Embryonic facial prominence (tissue), 1 donor: Measurements from ENCODE around the gene PTPRT.
A peak's percentile ranks its signal among the peaks of the same experiment; 100 is the strongest.

Source experiments
- DNase-seq: peaks from one replicate; pipeline ENCODE4 v3.0.0-alpha.2; 2016; ENCODE audit errors: extremely low spot score

Gene PTPRT

DNA sequence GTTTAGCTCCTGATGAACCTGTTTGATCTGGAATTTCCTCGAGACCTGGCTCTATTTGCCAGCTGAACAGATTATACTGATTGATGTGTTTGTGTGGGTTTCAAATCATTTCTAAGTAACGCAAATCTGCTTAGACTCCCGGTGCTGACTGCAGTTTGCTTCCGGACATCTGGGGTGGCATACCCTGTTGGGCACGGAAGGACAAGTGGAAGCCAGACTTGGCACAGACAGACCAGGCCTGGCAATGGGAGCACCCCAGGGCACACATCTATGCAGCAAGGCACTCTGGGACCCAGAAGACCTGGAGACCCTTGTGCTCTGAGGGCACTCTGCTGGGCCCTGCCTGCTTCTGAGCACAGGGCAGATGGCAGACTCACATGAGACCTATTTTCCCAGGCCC lies 1137.8 kb downstream of the PTPRT start:
- no peak for DNase-seq

DNA sequence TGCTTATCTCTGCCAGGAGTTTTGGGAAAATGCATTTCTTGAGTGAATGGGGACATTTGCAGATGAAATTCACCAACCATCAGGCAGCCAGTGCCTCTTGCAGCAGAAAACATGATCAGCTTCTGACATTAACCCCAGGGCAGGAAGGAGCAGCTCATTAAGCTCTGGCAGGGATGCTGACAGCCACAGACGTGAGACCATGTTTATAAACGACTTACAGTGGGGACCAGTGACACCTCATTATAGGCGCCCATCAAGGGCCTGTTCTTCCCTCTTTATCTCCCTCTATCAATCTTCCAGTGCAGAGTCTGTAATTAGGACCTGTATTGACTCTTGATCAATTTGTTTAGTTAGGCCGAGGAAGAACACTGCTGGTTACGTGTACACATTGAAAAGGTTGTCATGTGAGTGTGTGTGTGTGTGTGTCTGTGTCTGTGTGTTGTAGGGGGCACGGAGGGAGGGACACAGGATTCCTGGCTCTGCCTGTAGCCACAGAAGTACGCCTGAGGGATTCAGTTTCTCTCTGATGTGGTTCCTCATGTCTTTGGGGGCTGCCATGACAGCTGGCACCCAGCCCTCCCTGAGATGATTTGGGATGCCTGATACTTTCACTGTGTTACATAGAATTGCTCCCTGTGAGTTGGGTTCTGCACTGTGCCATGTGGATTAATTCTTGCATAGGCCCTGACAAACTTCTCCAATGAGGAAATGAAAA lies 1143.2 kb downstream of the PTPRT start:
- DNase-seq, result no peak

DNA sequence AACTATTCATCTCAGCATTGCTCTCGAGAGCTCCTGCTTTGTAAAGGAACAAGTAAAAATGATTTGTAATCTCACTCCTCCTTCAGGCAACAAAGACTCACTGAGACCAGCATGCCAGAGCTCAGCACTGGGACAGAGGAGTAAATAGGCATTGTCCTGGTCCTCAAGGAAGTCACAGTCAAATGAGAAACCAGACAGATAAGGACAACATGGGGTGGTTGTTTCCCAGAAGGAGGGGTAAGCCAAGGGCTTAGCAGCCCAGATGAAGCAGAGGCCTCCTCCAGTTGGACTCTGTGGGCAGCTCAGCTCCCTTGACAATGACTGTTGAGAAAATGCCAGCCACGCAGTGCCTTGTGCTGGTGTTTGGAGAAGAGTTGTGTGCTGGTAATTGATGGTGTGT lies 1145.8 kb downstream of the PTPRT start:
- DNase-seq, result no peak

DNA sequence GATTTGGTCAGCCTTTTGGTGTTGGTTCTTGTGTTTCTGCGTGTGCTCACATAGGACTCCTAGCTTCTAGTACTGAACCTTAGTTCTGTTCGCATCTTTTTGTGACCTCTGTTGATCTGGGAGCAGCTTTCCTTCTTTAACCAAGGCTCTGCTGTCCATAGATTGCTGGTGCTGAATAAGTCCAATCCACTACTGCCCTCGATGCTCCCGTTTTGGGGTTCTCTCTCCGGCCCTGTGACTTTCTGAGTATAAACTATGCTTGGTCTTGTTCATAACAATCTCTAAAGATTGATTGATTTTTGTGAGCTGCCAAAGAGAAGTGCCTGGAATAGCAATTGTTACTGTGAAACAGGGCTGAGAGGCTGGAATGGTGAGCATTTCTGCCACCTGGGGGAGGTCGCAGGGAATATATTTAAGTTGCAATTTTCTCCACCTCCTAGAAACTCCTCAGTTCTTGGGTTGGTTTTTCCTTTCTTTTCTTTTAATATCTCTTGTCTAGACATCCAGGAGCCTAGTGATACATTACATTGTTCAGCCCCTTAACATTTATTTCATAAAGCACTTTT lies 1148.6 kb downstream of the PTPRT start:
- DNase-seq, result no peak

DNA sequence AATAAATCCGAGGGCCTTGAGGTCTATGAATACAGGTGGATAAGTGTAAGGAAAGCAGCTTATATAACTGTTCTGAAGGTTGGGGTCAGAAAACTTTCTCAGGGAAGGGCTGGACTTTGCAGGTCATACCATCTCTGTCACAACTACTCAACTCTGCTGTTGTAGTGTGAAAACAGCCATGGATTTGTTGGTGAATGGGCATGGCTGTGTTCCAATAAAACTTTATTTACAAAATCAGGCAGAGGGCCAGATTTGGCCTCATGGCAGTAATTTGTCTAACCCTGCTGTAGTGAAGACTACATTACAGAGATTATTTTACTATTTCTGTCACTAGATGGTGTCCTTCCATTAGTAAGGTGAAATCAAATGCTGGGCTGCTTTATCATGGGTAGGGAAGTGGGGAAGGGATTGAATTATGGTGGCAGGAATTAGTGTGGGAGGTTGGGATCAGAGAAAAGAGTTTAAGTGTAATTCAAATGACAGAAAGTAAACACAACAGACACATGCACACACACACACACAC lies 1161.9 kb downstream of the PTPRT start:
- DNase-seq, result no peak

DNA sequence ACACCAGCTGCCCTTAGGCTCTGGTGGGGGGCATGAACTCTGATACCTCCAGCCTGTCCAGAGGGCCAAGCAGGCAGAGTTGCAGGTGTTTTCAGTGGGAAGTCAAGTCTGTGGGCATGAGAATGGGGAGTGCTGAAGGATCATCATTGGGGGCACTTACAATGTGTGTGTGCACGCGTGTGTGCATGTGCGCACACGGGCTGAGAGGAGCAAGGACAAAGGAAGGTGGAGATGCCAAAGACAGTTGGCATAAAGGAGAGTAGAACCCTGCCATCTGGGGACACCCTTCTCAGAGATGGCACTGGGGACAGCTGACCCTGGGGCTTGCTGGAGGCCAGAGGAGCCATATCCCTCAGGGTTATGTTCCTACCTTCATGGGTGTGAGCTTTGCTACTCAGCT lies 1163.1 kb downstream of the PTPRT start:
- no peak for DNase-seq

DNA sequence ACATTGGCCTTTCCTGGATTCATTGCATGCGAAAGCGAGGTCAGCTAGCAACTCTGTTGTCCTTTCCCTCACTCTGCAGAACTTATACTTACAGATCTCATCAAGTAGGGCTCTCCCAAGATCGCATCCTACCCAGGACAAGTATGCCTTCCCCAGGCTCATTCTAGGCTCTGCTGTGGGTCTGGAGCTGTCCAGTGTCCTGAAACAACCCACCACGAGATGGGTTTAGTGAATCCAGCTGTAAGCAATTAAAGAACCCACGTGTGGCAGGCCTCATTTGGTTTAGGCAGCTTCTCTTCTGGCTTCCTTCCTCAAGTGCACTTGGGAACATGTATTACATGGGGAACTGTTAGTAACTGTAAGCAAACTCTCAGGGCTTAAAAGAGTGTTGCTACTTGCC lies 1165.1 kb downstream of the PTPRT start:
- peak; percentile 15 for DNase-seq
